ENCODE measurements around the gene ADNP. TPM values are rescaled to one million over a fixed set of nuclear protein-coding genes. Genes with fewer than 3 reads are reported as not detected.
A peak's percentile ranks its signal among the peaks of the same experiment; 100 is the strongest.

Gene ADNP
- total RNA-seq, 1 donor: 26.8 TPM

DNA sequence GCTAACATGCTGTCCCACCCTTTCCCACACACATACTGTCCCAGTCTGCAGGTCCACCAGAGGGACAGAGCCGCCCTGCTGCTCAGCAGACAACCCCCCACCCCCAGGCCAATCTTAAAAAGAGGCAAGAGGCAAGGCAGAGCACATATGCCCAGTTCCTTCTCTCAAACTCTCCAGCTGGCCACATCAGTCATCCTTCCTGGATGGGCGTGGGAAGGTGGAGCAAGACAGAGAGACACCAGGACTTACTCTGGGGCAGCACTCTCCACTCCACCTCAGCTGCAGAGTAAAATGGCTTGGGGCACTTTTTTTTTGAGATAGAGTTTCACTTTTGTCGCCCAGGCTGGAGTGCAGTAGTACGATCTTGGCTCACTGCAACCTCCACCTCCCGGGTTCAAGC is 38.2 kb upstream of the ADNP start:
- no peak for DNase-seq (ENCODE audit: low read depth)
- H3K4me3 ChIP-seq (ENCODE audit: low read depth, low read length): no peak overlapping the region
- TF ChIP-seq, protein P1, sequence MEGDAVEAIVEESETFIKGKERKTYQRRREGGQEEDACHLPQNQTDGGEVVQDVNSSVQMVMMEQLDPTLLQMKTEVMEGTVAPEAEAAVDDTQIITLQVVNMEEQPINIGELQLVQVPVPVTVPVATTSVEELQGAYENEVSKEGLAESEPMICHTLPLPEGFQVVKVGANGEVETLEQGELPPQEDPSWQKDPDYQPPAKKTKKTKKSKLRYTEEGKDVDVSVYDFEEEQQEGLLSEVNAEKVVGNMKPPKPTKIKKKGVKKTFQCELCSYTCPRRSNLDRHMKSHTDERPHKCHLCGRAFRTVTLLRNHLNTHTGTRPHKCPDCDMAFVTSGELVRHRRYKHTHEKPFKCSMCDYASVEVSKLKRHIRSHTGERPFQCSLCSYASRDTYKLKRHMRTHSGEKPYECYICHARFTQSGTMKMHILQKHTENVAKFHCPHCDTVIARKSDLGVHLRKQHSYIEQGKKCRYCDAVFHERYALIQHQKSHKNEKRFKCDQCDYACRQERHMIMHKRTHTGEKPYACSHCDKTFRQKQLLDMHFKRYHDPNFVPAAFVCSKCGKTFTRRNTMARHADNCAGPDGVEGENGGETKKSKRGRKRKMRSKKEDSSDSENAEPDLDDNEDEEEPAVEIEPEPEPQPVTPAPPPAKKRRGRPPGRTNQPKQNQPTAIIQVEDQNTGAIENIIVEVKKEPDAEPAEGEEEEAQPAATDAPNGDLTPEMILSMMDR (IDR thresholded peaks at IDR 0.05; ENCODE audit: insufficient read depth, low read depth, low read length): no peak

DNA sequence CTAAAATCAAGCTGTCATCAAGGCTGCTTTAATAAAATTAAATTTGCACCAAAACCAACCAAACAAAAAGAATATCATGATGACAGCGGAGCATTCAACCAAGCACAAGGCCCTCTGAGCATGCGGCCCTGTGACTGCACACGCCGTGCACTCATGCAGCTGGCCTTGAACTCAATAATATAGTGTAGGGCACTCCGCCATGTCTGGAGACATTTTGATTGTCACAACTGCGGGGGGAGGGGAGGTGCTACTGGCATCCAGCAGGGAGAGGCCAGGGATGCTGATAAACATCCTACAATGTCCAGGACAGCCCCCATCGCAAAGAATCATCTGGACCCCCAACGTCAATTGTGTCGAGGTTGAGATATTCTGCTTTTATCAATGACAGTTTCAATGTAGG is 37.1 kb upstream of the ADNP start:
- H3K4me3 ChIP-seq (ENCODE audit: low read depth, low read length): no peak overlapping the region
- no peak for DNase-seq (ENCODE audit: low read depth)
- TF ChIP-seq, protein P1 (IDR thresholded peaks at IDR 0.05; ENCODE audit: insufficient read depth, low read depth, low read length): no peak

DNA sequence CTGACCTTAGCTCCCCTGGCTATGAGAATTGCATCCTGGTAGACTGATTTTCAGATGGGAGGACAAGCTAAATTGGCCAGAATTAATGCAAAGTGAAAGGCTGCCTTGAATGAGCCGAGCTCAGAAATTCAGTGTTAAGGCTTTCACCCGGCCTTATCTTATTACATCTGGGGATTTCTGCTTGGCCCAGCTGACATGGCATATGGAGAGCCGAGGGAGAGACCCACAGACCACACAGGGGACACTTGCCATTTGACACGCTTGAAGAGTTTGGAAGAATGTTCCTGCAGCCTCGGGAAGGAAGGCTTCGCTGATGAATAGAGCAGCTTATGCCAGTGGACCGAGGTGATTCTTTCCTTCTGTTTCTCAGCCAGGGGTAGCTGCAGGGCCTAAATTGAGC is 36.3 kb upstream of the ADNP start:
- TF ChIP-seq, protein P1 (IDR thresholded peaks at IDR 0.05; ENCODE audit: insufficient read depth, low read depth, low read length): no peak
- DNase-seq (ENCODE audit: low read depth): no peak
- H3K4me3 ChIP-seq (ENCODE audit: low read depth, low read length): no peak overlapping the region

DNA sequence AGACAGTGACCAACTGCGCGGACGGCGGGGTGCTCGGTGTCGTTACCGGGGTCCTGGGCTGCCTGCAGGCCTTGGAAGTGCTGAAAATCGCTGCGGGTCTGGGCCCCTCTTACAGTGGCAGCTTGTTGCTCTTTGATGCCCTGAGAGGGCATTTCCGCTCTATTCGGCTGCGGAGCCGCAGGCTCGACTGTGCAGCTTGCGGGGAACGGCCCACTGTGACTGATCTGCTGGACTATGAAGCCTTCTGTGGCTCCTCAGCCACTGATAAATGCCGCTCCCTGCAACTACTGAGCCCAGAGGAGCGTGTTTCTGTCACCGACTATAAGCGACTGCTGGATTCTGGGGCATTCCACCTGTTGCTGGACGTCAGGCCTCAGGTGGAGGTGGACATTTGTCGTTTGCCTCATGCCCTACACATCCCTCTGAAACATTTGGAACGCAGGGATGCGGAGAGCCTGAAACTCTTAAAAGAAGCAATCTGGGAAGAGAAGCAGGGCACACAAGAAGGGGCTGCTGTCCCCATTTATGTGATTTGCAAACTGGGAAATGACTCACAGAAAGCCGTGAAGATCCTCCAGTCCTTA is 28.4 kb upstream of the ADNP start:
- no peak for DNase-seq (ENCODE audit: low read depth)
- TF ChIP-seq, protein P1 (IDR thresholded peaks at IDR 0.05; ENCODE audit: insufficient read depth, low read depth, low read length): no peak

GRCh38 chr20:50958615-50959542 is 27.6 kb upstream of the ADNP start, which contains the start of gene MOCS3:
Gene MOCS3, plus strand, starts transcription at chr20:50958818. Its CDS starts 25 bp downstream, at chr20:50958843.
- peak; percentile 96 for DNase-seq (ENCODE audit: low read depth)
- H3K4me3 ChIP-seq (ENCODE audit: low read depth, low read length): peak within 1 kb of the TSS; percentile 67
- TF ChIP-seq, protein P1 (IDR thresholded peaks at IDR 0.05; ENCODE audit: insufficient read depth, low read depth, low read length): no peak

More for the DNA sequence above, 28.4 kb upstream of the ADNP start:
- H3K4me3 ChIP-seq (ENCODE audit: low read depth, low read length): peak overlapping the region; percentile 67

GRCh38 chr20:50957798-50958614 is 26.8 kb upstream of the ADNP start, which contains the start of gene DPM1:
Gene DPM1, minus strand, starts transcription at chr20:50958532. Its CDS starts 9 bp downstream, at chr20:50958523.
- peak within 1 kb of the TSS; percentile 67 for H3K4me3 ChIP-seq (ENCODE audit: low read depth, low read length)
- TF ChIP-seq, protein P1 (IDR thresholded peaks at IDR 0.05; ENCODE audit: insufficient read depth, low read depth, low read length): no peak
- DNase-seq (ENCODE audit: low read depth): peak; percentile 94
